SK-N-SH treated with all-trans-retinoic acid at 6 μM for 48 hours (cell line): ENCODE results near the gene FILIP1.
A peak's percentile ranks its signal among the peaks of the same experiment; 100 is the strongest.

Experiments
- ATAC-seq: fragments of 200-7000 bp; cut with Tn5 transposase; 3 replicates; pipeline ENCODE4 v1.9.1; 2020; ENCODE audit warnings: mild to moderate bottlenecking, moderate library complexity
- ARNTL ChIP-seq: fragments of 450-650 bp; formaldehyde crosslinking; IDR thresholded peaks from 2 replicates; pipeline ENCODE4 v1.5.0; 2020; ENCODE audit warnings: low read depth, mild to moderate bottlenecking, moderate library complexity, borderline replicate concordance
- BACH2 ChIP-seq: fragments of 250-450 bp; sonication (Bioruptor Pico); IDR thresholded peaks from 2 replicates; pipeline ENCODE4 v1.9.0; 2021; ENCODE audit warnings: mild to moderate bottlenecking, borderline replicate concordance
- CREB5 ChIP-seq: fragments of 250-450 bp; sonication (Bioruptor Pico); IDR thresholded peaks from 2 replicates; pipeline ENCODE4 v1.5.1; 2020; ENCODE audit warnings: low read depth, mild to moderate bottlenecking, moderate library complexity
- CSDC2 ChIP-seq: fragments of 250-450 bp; sonication (Bioruptor Pico); IDR thresholded peaks from 2 replicates; pipeline ENCODE4 v1.5.0; 2020; ENCODE audit warnings: mild to moderate bottlenecking, moderate library complexity
- CSRNP3 ChIP-seq: fragments of 250-450 bp; sonication (Bioruptor Pico); IDR thresholded peaks from 2 replicates; pipeline ENCODE4 v1.5.1; 2021; ENCODE audit warnings: mild to moderate bottlenecking, moderate library complexity
- ESRRG ChIP-seq: fragments of 250-450 bp; sonication (Bioruptor Pico); IDR thresholded peaks from 2 replicates; pipeline ENCODE4 v1.6.1; 2021; ENCODE audit warnings: mild to moderate bottlenecking
- GLIS3 ChIP-seq: fragments of 250-450 bp; sonication (Bioruptor Pico); IDR thresholded peaks from 2 replicates; pipeline ENCODE4 v1.5.0; 2020; ENCODE audit warnings: mild to moderate bottlenecking, moderate library complexity
- ISL1 ChIP-seq: fragments of 250-450 bp; sonication (Bioruptor Pico); IDR thresholded peaks from 2 replicates; pipeline ENCODE4 v2.1.2; 2022; ENCODE audit warnings: mild to moderate bottlenecking, moderate library complexity
- OSR1 ChIP-seq: fragments of 250-450 bp; sonication (Bioruptor Pico); IDR thresholded peaks from 2 replicates; pipeline ENCODE4 v1.8.0; 2022; ENCODE audit warnings: moderate library complexity, mild to moderate bottlenecking, inconsistent platforms
- PATZ1 ChIP-seq: fragments of 250-450 bp; sonication (Bioruptor Pico); IDR thresholded peaks from 2 replicates; pipeline ENCODE4 v1.8.0; 2020; ENCODE audit warnings: mild to moderate bottlenecking, moderate library complexity, borderline replicate concordance
- PPARA ChIP-seq: fragments of 250-450 bp; sonication (Bioruptor Pico); IDR thresholded peaks from 2 replicates; pipeline ENCODE4 v1.5.0; 2020; ENCODE audit warnings: mild to moderate bottlenecking, borderline replicate concordance
- RARB ChIP-seq: fragments of 250-450 bp; sonication (Bioruptor Pico); IDR thresholded peaks from 2 replicates; pipeline ENCODE4 v1.8.0; 2021; ENCODE audit warnings: mild to moderate bottlenecking, moderate library complexity
- SNAI2 ChIP-seq: fragments of 250-450 bp; sonication (Bioruptor Pico); IDR thresholded peaks from 2 replicates; pipeline ENCODE4 v1.5.0; 2020; ENCODE audit warnings: mild to moderate bottlenecking, moderate library complexity
- TCF4 ChIP-seq: fragments of 250-450 bp; sonication (Bioruptor Pico); IDR thresholded peaks from 2 replicates; pipeline ENCODE4 v1.8.0; 2021; ENCODE audit warnings: mild to moderate bottlenecking, moderate library complexity, borderline replicate concordance
- TOX ChIP-seq: fragments of 250-450 bp; sonication (Bioruptor Pico); IDR thresholded peaks from 2 replicates; pipeline ENCODE4 v1.8.0; 2021; ENCODE audit warnings: mild to moderate bottlenecking, moderate library complexity, borderline replicate concordance
- TSHZ2 ChIP-seq: fragments of 250-450 bp; sonication (Bioruptor Pico); IDR thresholded peaks from 2 replicates; pipeline ENCODE4 v1.5.0; 2020; ENCODE audit warnings: mild to moderate bottlenecking, moderate library complexity
- ZC3H10 ChIP-seq: fragments of 250-450 bp; sonication (Bioruptor Pico); IDR thresholded peaks from 2 replicates; pipeline ENCODE4 v1.5.1; 2021; ENCODE audit warnings: mild to moderate bottlenecking, moderate library complexity
- ZFP3 ChIP-seq: fragments of 250-450 bp; sonication (Bioruptor Pico); IDR thresholded peaks from 2 replicates; pipeline ENCODE4 v1.5.0; 2020; ENCODE audit warnings: mild to moderate bottlenecking, moderate library complexity
- ZFP30 ChIP-seq: fragments of 450-650 bp; formaldehyde crosslinking; IDR thresholded peaks from 2 replicates; pipeline ENCODE4 v1.5.0; 2022; ENCODE audit warnings: mild to moderate bottlenecking, moderate library complexity
- ZNF565 ChIP-seq: fragments of 450-650 bp; formaldehyde crosslinking; conservative IDR thresholded peaks from 2 replicates; pipeline ENCODE4 v1.5.0; 2020; ENCODE audit warnings: low read depth, mild to moderate bottlenecking, moderate library complexity
- ZNF70 ChIP-seq: fragments of 450-650 bp; formaldehyde crosslinking; IDR thresholded peaks from 2 replicates; pipeline ENCODE4 v1.5.0; 2020; ENCODE audit warnings: mild to moderate bottlenecking, moderate library complexity
- ZNF8 ChIP-seq: fragments of 450-650 bp; formaldehyde crosslinking; IDR thresholded peaks from 2 replicates; pipeline ENCODE4 v1.5.0; 2020; ENCODE audit warnings: mild to moderate bottlenecking, moderate library complexity
- TF ChIP-seq, protein P1 (sequence below): fragments of 250-450 bp; sonication (Bioruptor Pico); IDR thresholded peaks from 2 replicates; pipeline ENCODE4 v1.8.0; 2021; ENCODE audit warnings: low read depth, mild to moderate bottlenecking, moderate library complexity, borderline replicate concordance

The FILIP1 gene

GRCh38 chr6:75423386-75423785, 70.2 kb downstream of the FILIP1 start (continued):
- TF ChIP-seq TSHZ2 (CRISPR knock-in tag) (no peak), ZFP3 (CRISPR knock-in tag) (no peak), ZC3H10 (CRISPR knock-in tag) (no peak)

DNA sequence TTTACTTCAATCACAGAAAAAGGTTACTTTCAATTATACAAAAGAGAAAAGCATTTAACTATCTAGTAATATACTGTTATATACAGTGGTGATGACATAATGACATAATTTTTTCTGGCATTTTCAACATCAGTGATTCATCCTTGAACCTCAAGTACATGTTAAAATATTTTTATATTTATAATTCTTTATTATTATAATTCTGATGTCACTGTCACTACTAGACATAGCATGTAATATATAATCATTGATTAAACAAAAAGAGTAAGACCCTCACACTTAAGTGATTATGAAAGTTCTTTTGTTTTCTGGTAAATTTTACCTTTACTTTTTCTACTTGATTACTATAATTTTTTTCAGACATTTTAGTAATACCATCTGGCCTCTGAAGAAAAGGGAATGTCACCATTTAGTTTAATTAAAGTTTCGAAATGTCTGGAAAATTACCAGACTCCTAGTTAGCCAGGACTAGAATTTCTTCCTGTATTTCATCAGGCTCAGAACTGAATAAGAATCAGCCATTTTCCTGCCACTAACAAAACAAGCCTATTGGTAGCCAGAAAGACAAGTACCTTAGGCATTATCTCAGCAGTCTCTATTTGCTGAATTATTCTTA, 71.5 kb downstream of the FILIP1 start:
- no peak for ATAC-seq
- TF ChIP-seq CSRNP3 (CRISPR knock-in tag) (0 out of 2 replicates have a peak, but pooled peaks have one; percentile 44), SNAI2 (CRISPR knock-in tag) (no peak), ZNF70 (CRISPR knock-in tag) (no peak), PATZ1 (CRISPR knock-in tag) (no peak), RARB (CRISPR knock-in tag) (no peak), GLIS3 (CRISPR knock-in tag) (no peak), OSR1 (CRISPR knock-in tag) (no peak), TSHZ2 (CRISPR knock-in tag) (no peak), ARNTL (no peak), PPARA (CRISPR knock-in tag) (no peak), CSDC2 (CRISPR knock-in tag) (no peak), ISL1 (CRISPR knock-in tag) (peak; percentile 62), BACH2 (CRISPR knock-in tag) (no peak), ESRRG (CRISPR knock-in tag) (no peak), ZC3H10 (CRISPR knock-in tag) (no peak), TCF4 (CRISPR knock-in tag) (no peak), ZNF8 (CRISPR knock-in tag) (no peak), CREB5 (0 out of 2 replicates have a peak, but pooled peaks have one; percentile 14), ZFP3 (CRISPR knock-in tag) (0 out of 2 replicates have a peak, but pooled peaks have one; percentile 22), TOX (no peak), ZFP30 (CRISPR knock-in tag) (no peak), ZNF565 (CRISPR knock-in tag) (no peak)
- TF ChIP-seq, protein P1, sequence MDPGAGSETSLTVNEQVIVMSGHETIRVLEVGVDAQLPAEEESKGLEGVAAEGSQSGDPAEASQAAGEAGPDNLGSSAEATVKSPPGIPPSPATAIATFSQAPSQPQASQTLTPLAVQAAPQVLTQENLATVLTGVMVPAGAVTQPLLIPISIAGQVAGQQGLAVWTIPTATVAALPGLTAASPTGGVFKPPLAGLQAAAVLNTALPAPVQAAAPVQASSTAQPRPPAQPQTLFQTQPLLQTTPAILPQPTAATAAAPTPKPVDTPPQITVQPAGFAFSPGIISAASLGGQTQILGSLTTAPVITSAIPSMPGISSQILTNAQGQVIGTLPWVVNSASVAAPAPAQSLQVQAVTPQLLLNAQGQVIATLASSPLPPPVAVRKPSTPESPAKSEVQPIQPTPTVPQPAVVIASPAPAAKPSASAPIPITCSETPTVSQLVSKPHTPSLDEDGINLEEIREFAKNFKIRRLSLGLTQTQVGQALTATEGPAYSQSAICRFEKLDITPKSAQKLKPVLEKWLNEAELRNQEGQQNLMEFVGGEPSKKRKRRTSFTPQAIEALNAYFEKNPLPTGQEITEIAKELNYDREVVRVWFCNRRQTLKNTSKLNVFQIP (CRISPR knock-in tag): no peak
